Ascending aorta (tissue), 2 donors: ENCODE measurements around the gene MPIG6B. TPM values are rescaled to one million over a fixed set of nuclear protein-coding genes. Genes with fewer than 3 reads are reported as not detected.

Source experiments
- DNase-seq, 2 donors: peaks; one replicate each; pipeline ENCODE4 v3.0.0-alpha.2; 2019; ENCODE audit warnings: low spot score in 2 of 2
- H3K27ac ChIP-seq, 2 donors: fragments of 200-600 bp; sonication (generic); one replicate each; pipeline ENCODE4 v1.5.1; 2016 to 2017; ENCODE audit warnings: mild to moderate bottlenecking in 1 of 2
- H3K27me3 ChIP-seq: fragments of 200-600 bp; sonication (generic); one replicate; pipeline ENCODE4 v1.5.1; 2017
- H3K36me3 ChIP-seq, 2 donors: fragments of 200-600 bp; sonication (generic); one replicate each; pipeline ENCODE4 v1.5.1; 2016
- H3K4me1 ChIP-seq, 2 donors: fragments of 200-600 bp; sonication (generic); one replicate each; pipeline ENCODE4 v1.5.1; 2016 to 2017; ENCODE audit warnings: mild to moderate bottlenecking in 1 of 2
- H3K4me3 ChIP-seq, 2 donors: fragments of 200-600 bp; sonication (generic); one replicate each; pipeline ENCODE4 v1.5.1; 2016 to 2017; ENCODE audit warnings: mild to moderate bottlenecking in 1 of 2
- H3K9me3 ChIP-seq, 2 donors: fragments of 200-600 bp; sonication (generic); one replicate each; pipeline ENCODE4 v1.5.1; 2016
- intact Hi-C: fragments of 100-400 bp; cut with DNase I; formaldehyde crosslinking; loops from one replicate; pipeline ENCODE4 v1.15.1; 2023
- total RNA-seq: library from RNA; depleted of rRNA; stranded (reverse); fragments of >200 nt; gene quantifications from one replicate; pipeline ENCODE4 v1.1.0, GENCODE V29; 2016
- TF ChIP-seq, protein P1 (sequence below), 3 experiments: fragments of 200-600 bp in 2 of 3; fragments of 450-650 bp in 1 of 3; sonication (generic) in 2 of 3; IDR thresholded peaks; one replicate each; pipeline ENCODE4 v1.5.1; 2016 to 2019; ENCODE audit warnings: antibody characterized with exemption in 3 of 3, mild to moderate bottlenecking in 1 of 3, moderate library complexity in 1 of 3

Gene MPIG6B
- total RNA-seq, 1 donor from 2014 or later: not detected

DNA sequence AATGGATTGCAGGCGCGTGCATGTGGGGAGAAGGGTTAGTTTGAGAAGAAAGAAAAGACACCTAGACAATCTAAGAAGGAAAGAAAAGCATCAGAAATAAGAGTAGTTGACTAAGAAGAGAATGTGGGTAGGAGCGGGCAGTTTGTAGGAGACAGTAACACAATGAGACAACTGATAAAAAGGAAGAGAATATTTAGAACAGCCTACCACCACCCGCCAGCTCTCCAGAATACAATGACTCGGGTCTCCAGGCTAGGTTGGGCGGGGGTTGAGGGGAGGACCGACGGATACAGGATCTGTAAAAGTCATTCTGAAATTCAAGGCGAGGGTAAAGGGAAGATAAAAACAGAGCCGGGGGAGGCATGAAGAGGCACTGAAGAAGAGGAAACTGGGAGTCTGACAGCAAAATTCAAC, 20.8 kb upstream of the MPIG6B start:
- intact Hi-C loops: loop anchor here (2.0 kb wide), 2 partner anchors 34 to 160 kb away; partner anchors contain the start of genes CLIC1 and NEU1

DNA sequence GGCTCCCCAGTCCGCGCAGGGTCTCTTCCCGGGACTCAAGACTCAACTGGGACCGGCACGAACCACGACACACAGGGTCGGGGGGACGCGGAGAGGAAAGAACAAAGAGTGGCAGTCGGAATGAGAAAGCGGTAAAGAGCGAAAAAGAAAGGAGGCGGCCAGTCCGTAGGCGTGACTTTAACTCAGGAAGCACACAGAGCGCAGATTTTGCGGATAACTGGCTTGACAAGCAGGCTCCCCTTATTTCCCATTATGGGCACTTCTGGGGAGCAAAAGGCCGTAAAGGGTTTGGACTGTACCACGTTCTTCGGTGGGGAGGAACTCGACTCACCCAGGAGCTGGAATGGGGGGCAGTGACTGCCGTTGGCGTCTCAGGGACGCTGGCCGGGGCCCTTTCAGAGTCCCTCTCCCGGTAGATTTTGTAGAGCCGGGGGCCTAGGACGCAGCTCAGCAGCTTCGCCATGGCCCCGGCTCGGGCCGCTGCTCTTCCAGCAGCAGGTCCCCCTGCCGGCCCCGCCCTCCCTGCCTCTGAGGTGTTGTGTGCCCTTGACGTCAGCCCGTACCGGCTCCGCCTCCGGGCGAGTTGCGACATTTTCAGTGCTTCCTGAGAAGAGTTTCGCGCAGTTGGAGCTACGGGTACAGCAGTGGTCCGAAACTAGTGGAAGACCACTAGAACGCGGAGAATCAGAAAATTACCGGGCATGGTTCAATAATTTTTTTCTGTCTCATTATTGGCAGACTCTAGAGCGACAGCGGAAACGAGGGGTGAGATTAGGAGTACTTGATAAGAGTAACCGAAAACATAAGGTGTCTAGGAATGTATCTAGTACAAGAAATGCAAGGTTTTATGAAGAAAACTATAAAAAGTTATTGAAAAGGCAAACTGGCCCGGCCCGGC, 20.1 kb upstream of the MPIG6B start, which contains the start of gene ABHD16A:
Gene ABHD16A (minus strand): TSS at position 506 of the 898 bp plus-strand sequence. CDS start 43 bp downstream, at position 463.
- DNase-seq: peak; percentile 97 to 100
- peak within 1 kb of the TSS; percentile 92 to 97 for H3K27ac ChIP-seq
- intact Hi-C loops: loop anchor here (1.0 to 2.0 kb wide), 4 partner anchors 26 to 160 kb away; partner anchors contain the start of genes CLIC1, CSNK2B, DDAH2 and NEU1

More for the DNA sequence above, 20.8 kb upstream of the MPIG6B start:
- Histone ChIP-seq H3K4me1 (peaks cover 13 to 21% of the 10 kb centered on the region in 2 donors), H3K27me3 (no peaks in the 10 kb centered on the region), H3K4me3 (peak overlapping the region; percentile 72 to 78), H3K36me3 (peaks cover 12 to 20% of the 10 kb centered on the region in 2 donors), H3K27ac (peak overlapping the region; percentile 92 to 97), H3K9me3 (no peaks in the 10 kb centered on the region)
- DNase-seq: no peak
- TF ChIP-seq, protein P1, sequence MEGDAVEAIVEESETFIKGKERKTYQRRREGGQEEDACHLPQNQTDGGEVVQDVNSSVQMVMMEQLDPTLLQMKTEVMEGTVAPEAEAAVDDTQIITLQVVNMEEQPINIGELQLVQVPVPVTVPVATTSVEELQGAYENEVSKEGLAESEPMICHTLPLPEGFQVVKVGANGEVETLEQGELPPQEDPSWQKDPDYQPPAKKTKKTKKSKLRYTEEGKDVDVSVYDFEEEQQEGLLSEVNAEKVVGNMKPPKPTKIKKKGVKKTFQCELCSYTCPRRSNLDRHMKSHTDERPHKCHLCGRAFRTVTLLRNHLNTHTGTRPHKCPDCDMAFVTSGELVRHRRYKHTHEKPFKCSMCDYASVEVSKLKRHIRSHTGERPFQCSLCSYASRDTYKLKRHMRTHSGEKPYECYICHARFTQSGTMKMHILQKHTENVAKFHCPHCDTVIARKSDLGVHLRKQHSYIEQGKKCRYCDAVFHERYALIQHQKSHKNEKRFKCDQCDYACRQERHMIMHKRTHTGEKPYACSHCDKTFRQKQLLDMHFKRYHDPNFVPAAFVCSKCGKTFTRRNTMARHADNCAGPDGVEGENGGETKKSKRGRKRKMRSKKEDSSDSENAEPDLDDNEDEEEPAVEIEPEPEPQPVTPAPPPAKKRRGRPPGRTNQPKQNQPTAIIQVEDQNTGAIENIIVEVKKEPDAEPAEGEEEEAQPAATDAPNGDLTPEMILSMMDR (IDR thresholded peaks at IDR 0.05): no peak

DNA sequence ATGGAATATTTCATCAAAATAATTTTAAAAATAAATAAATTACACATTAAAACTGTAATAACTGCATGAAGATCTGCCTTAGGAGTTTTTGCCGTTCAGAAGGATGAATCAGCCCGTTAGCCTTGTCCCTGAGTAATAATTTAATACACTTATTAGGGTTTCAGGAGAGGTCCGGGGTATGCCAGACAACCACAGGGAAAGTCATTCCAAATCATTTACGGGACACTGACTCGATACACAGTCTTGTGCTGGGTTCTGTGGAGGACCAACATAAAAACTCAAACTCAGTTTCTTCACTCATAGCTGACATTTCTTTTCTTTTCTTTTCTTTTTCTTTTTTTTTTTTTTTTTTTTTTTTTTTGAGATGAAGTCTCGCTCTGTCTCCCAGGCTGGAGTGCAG, 17.2 kb upstream of the MPIG6B start:
- Histone ChIP-seq H3K9me3 (no peaks in the 10 kb centered on the region), H3K27me3 (no peaks in the 10 kb centered on the region), H3K36me3 (no peaks in the 10 kb centered on the region), H3K4me3 (no peak overlapping the region), H3K27ac (no peak overlapping the region), H3K4me1 (peaks cover 11 to 18% of the 10 kb centered on the region in 2 donors)
- TF ChIP-seq, protein P1 (IDR thresholded peaks at IDR 0.05): no peak
- intact Hi-C loops: no loop called here
- DNase-seq: no peak

More for the DNA sequence above, 20.1 kb upstream of the MPIG6B start, which contains the start of gene ABHD16A:
- peaks cover 12 to 20% of the 10 kb centered on the region in 2 donors for H3K36me3 ChIP-seq
- peak within 1 kb of the TSS; percentile 72 to 78 for H3K4me3 ChIP-seq
- TF ChIP-seq, protein P1 (IDR thresholded peaks at IDR 0.05): no peak
- H3K4me1 ChIP-seq: peaks cover 13 to 21% of the 10 kb centered on the region in 2 donors
- H3K27me3 ChIP-seq: no peaks in the 10 kb centered on the region
- H3K9me3 ChIP-seq: no peaks in the 10 kb centered on the region

DNA sequence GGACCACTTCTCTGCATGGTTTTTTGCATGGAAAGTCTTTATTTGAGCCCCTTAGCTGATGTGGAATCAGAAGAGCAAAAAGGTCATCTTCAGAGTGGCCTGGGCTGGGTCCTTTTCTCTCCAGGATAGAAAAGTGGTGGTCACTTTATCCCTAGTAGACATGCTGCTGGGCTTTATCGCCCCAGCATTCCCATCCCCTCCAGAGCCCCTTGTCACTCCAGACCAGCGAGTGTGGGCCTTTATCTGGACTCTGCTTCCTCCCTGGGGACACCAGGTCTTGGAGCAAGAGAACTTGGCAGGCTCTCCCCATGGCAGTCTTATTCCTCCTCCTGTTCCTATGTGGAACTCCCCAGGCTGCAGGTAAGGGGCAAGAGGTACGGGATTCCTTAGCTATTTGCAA, 16.6 kb upstream of the MPIG6B start, which contains the start of gene LY6G6F:
Gene LY6G6F (plus strand): TSS at position 268 of the 400 bp plus-strand sequence. CDS start 41 bp downstream, at position 309.
- H3K4me1 ChIP-seq: peaks cover 6 to 11% of the 10 kb centered on the region in 2 donors
- TF ChIP-seq, protein P1 (IDR thresholded peaks at IDR 0.05): no peak
- H3K9me3 ChIP-seq: no peaks in the 10 kb centered on the region
- no peak for DNase-seq
- H3K4me3 ChIP-seq: no peak within 1 kb of the TSS
- H3K36me3 ChIP-seq: no peaks in the 10 kb centered on the region
- intact Hi-C loops: no loop called here
- no peak within 1 kb of the TSS for H3K27ac ChIP-seq
- H3K27me3 ChIP-seq: no peaks in the 10 kb centered on the region

DNA sequence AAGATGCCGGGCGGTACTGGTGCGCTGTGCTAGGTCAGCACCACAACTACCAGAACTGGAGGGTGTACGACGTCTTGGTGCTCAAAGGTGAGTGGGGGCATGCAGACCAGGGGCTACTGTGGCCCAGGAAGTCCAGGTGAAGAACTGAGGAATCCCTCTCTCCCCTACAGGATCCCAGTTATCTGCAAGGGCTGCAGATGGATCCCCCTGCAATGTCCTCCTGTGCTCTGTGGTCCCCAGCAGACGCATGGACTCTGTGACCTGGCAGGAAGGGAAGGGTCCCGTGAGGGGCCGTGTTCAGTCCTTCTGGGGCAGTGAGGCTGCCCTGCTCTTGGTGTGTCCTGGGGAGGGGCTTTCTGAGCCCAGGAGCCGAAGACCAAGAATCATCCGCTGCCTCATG, 15.5 kb upstream of the MPIG6B start:
- Histone ChIP-seq H3K4me3 (no peak overlapping the region), H3K27ac (no peak overlapping the region), H3K4me1 (peaks cover 0 to 7% of the 10 kb centered on the region in 2 donors), H3K27me3 (no peaks in the 10 kb centered on the region), H3K9me3 (no peaks in the 10 kb centered on the region), H3K36me3 (no peaks in the 10 kb centered on the region)
- intact Hi-C loops: no loop called here
- DNase-seq: no peak
- TF ChIP-seq, protein P1 (IDR thresholded peaks at IDR 0.05): no peak
